SKM-1 (cell line): ENCODE data around the gene VPS45.
"Not testable (repeated sequence)": the region's sequence is repeated elsewhere in the genome, so short reads cannot be mapped to it uniquely, and the experiment has no call there.

Experiments used
- DNase-seq: peaks from one replicate; lab custom pipeline; 2025; ENCODE audit not compliant: unreplicated experiment; lab: John Stamatoyannopoulos, UW

Gene VPS45

DNA sequence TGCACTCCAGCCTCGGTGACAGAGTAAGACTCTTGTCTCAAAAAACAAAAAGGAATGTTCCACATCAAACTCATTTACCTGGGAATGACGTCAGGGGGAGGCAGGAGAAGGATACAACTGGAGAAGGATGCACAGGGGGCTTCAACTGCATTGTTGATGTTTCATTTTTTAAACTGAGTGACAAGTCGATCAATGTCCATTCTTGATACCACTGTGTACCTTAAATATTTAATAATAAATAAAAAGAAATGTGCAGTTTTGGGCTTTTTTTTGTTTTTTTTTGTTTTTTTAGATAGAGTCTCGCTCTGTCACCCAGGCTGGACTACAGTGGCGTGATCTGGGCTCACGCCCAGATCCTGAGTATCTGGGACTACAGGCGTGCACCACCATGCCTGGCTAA lies 117.9 kb downstream of the VPS45 start:
- no peak for DNase-seq

DNA sequence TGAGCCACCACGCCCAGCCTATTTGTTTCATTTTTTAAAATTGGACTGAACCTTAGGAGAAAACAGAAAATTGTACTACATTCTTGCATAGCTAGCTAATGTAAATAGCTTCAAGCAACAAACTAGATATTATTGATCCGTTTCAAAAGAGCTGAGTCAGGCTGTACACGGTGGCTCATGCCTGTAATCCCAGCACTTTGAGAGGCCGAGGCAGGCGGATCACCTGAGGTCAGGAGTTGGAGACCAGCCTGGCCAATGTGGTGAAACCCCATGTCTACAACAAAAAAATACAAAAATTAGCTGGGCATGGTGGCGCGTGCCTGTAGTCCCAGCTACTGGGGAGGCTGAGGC lies 118.8 kb downstream of the VPS45 start:
- not testable (repeated sequence) for DNase-seq

DNA sequence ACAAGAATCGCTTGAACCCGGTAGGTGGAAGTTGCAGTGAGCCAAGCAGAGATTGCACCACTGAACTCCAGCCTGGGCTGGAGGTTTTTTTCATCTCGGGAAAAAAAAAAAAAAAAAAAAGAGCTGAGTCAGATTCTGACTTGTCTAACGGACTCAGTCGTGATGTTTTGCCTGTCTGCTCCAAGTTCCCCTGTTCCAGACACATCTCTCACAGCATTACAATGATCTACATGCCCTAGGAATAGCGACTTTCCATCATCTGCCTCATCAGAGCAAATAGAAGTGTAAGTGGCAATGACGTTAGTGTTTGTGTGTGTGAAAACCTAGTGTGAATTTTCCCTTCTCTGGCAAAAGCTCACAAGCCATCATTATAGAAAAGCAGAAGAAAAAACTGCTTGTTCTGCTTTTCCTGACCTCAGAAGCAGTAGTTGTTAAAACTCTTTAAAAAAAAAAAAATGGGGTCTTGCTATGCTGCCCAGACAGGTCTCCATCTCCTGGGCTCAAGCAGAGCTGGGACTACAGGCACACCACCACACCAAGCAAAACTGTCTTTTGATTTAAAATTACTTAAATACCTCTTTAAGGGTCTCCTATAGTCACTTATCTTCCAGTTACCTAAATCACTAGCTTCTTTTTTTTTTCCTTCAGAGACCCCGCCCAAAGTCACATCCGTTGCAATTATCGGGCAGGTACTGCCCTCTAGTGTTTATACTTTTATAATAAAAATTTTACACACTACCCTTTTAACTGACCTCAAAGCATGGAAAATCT lies 119.4 kb downstream of the VPS45 start:
- peak; percentile 80 for DNase-seq

DNA sequence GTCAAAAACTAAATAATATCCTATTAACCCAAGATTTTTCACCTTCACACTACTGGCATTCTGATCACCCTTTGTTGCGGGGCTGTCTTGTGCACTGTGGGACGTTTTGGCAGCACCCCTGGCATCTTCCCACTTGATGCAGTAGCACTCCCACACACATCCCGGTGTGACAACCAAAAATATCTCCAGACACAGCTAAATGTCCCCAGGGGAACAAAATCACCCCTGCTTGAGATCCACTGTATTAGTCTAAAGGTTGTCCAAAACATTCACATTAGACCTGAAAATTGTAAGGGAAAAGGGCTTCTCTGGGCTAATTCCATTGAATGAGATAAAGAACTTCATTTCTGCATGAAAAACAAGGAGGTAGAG lies 120.0 kb downstream of the VPS45 start:
- DNase-seq = no peak

DNA sequence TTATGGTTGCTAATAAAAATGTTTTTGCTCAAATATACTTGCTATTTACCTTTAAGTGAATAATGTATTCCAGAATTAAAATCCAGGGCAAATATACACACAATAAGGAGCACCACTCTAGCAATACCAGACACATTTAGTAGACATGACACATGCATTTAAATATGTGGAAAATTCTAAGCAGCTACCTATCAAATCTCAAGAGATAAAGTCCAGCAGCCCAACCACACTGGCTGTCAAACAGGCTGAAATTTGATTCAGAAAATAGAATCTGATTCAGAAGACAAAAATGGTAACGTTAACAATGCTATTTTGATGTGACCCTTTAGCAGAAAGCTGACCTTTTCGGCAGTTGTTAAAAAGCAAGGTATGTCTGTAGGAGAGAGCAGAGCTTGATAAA lies 124.4 kb downstream of the VPS45 start:
- DNase-seq = no peak

DNA sequence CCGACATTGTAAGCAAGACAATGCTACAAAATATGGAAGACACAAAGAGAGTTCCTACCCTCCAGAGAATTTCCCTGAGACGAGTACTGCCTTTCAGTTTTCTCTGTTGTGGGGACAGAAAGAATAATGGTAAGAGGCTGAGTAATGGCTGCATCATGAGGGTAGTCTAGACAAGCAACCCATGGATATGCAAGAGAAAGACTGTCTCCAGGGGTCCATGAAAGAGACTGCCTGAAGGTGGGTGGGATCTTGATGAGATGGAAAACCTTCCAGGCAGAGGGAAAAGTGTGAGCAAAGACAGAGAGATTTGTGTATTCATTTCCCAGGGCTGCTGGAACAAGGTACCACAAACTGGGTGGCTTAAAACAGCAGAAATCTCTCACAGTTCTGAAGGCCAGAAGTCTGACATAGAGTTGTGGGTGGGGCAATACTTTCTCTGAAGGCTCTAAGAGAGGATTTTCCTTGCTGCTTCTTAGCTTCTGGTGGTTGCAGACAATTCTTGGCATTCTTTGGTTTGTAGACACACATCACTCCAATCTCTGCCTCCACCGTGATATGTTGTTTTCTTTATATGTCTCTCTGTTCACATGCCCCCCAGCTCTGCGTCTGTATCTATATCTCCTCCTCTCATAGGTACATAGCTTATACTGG lies 126.9 kb downstream of the VPS45 start:
- DNase-seq = no peak
